ENCODE measurements around the gene MNAT1. TPM values are rescaled to one million over a fixed set of nuclear protein-coding genes. Genes with fewer than 3 reads are reported as not detected.

Gene MNAT1
- total RNA-seq, 4 donors from 2014 or later, result 4.2 to 30.3 (median 17.8) TPM

- DNase-seq, result no peak
- no peak overlapping the region for H3K4me3 ChIP-seq
- no peaks in the 10 kb centered on the region for H3K9me3 ChIP-seq
- H3K36me3 ChIP-seq, result no peaks in the 10 kb centered on the region
- TF ChIP-seq CTCF (IDR thresholded peaks at IDR 0.05) (no peak), POLR2A (IDR thresholded peaks at IDR 0.05) (no peak), POLR2AphosphoS5 (IDR thresholded peaks at IDR 0.05) (no peak), EP300 (IDR thresholded peaks at IDR 0.05; ENCODE audit: low read depth) (no peak)
- H3K27me3 ChIP-seq, result no peaks in the 10 kb centered on the region
- H3K27ac ChIP-seq, result no peak overlapping the region
- 58 to 62% methylated on average over 2 of the region's 2 CpGs for WGBS, 2 donors (ENCODE audit: low coverage in 1 of 2)
- in situ Hi-C loops (cut with MboI; ENCODE audit: low pct_ligation_motif_present in 1 of 4, low pct_unique_long_range_greater_than_20kb in 1 of 4, low sequenced_read_pairs in 3 of 4), result no loop called here
- peaks cover 0 to 21% (median 0%) of the 10 kb centered on the region in 4 donors for H3K4me1 ChIP-seq
- intact Hi-C loops (cut with DNase I; ENCODE audit: low total_unique reads), result no loop called here
Observed at GRCh38 chr14:60758885-60759284, 24.3 kb downstream of the MNAT1 start.

GRCh38 chr14:60760209-60760608 lies 25.6 kb downstream of the MNAT1 start:
- intact Hi-C loops (cut with DNase I; ENCODE audit: low total_unique reads) (no loop called here), in situ Hi-C loops (cut with MboI; ENCODE audit: low pct_ligation_motif_present in 1 of 4, low pct_unique_long_range_greater_than_20kb in 1 of 4, low sequenced_read_pairs in 3 of 4) (no loop called here)
- no peak overlapping the region for H3K27ac ChIP-seq
- TF ChIP-seq POLR2AphosphoS5 (IDR thresholded peaks at IDR 0.05) (no peak), POLR2A (IDR thresholded peaks at IDR 0.05) (no peak), EP300 (IDR thresholded peaks at IDR 0.05; ENCODE audit: low read depth) (no peak), CTCF (IDR thresholded peaks at IDR 0.05) (no peak)
- no peaks in the 10 kb centered on the region for H3K27me3 ChIP-seq
- H3K4me3 ChIP-seq, result no peak overlapping the region
- peaks cover 0 to 21% (median 0%) of the 10 kb centered on the region in 4 donors for H3K4me1 ChIP-seq
- H3K9me3 ChIP-seq, result no peaks in the 10 kb centered on the region
- no peak for DNase-seq
- no peaks in the 10 kb centered on the region for H3K36me3 ChIP-seq
- 86 to 89% methylated on average over 1 of the region's 1 CpG for WGBS, 2 donors (ENCODE audit: low coverage in 1 of 2)

- intact Hi-C loops (cut with DNase I; ENCODE audit: low total_unique reads) (no loop called here), in situ Hi-C loops (cut with MboI; ENCODE audit: low pct_ligation_motif_present in 1 of 4, low pct_unique_long_range_greater_than_20kb in 1 of 4, low sequenced_read_pairs in 3 of 4) (no loop called here)
- H3K27ac ChIP-seq, result no peak overlapping the region
- no peak overlapping the region for H3K4me3 ChIP-seq
- no peaks in the 10 kb centered on the region for H3K36me3 ChIP-seq
- H3K9me3 ChIP-seq, result no peaks in the 10 kb centered on the region
- no peaks in the 10 kb centered on the region for H3K27me3 ChIP-seq
- no peak for DNase-seq
- H3K4me1 ChIP-seq, result peaks cover 0 to 21% (median 0%) of the 10 kb centered on the region in 4 donors
- TF ChIP-seq POLR2A (IDR thresholded peaks at IDR 0.05), result no peak
- WGBS, 2 donors (ENCODE audit: low coverage in 1 of 2), result 75 to 80% methylated on average over 3 of the region's 3 CpGs
Observed at GRCh38 chr14:60760644-60761364, 26.2 kb downstream of the MNAT1 start.

- Histone ChIP-seq H3K36me3 (no peaks in the 10 kb centered on the region), H3K4me3 (no peak overlapping the region), H3K27me3 (no peaks in the 10 kb centered on the region), H3K27ac (no peak overlapping the region), H3K9me3 (no peaks in the 10 kb centered on the region), H3K4me1 (no peaks in the 10 kb centered on the region)
- intact Hi-C loops (cut with DNase I; ENCODE audit: low total_unique reads), result no loop called here
- no peak for DNase-seq
- in situ Hi-C loops (cut with MboI; ENCODE audit: low pct_ligation_motif_present in 1 of 4, low pct_unique_long_range_greater_than_20kb in 1 of 4, low sequenced_read_pairs in 3 of 4), result no loop called here
- WGBS, 2 donors (ENCODE audit: low coverage in 1 of 2), result 95 to 100% methylated on average over 1 to 2 of the region's 2 CpGs
- TF ChIP-seq EP300 (IDR thresholded peaks at IDR 0.05; ENCODE audit: low read depth), result no peak
Observed at GRCh38 chr14:60768602-60769001, 34.0 kb downstream of the MNAT1 start.

- TF ChIP-seq EP300 (IDR thresholded peaks at IDR 0.05; ENCODE audit: low read depth) (no peak), POLR2A (IDR thresholded peaks at IDR 0.05) (no peak), POLR2AphosphoS5 (IDR thresholded peaks at IDR 0.05) (no peak), CTCF (IDR thresholded peaks at IDR 0.05) (no peak)
Observed at GRCh38 chr14:60771117-60771516, 36.6 kb downstream of the MNAT1 start.

More at GRCh38 chr14:60771117-60771516, 36.6 kb downstream of the MNAT1 start:
- 39 to 45% methylated on average over 2 of the region's 2 CpGs for WGBS, 2 donors (ENCODE audit: low coverage in 1 of 2)
- H3K27me3 ChIP-seq, result no peaks in the 10 kb centered on the region
- no peak overlapping the region for H3K27ac ChIP-seq
- no peaks in the 10 kb centered on the region for H3K36me3 ChIP-seq
- no peaks in the 10 kb centered on the region for H3K9me3 ChIP-seq
- DNase-seq, result no peak
- H3K4me1 ChIP-seq, result no peaks in the 10 kb centered on the region
- intact Hi-C loops (cut with DNase I; ENCODE audit: low total_unique reads), result no loop called here
- in situ Hi-C loops (cut with MboI; ENCODE audit: low pct_ligation_motif_present in 1 of 4, low pct_unique_long_range_greater_than_20kb in 1 of 4, low sequenced_read_pairs in 3 of 4), result no loop called here
- H3K4me3 ChIP-seq, result no peak overlapping the region

Data from transverse colon (tissue), 4 donors.